ENCODE data around the gene PALM3. TPM values are rescaled to one million over a fixed set of nuclear protein-coding genes. Genes with fewer than 3 reads are reported as not detected.
"Not testable (repeated sequence)": the region's sequence is repeated elsewhere in the genome, so short reads cannot be mapped to it uniquely, and the experiment has no call there.

Gene PALM3
- total RNA-seq, 3 donors from 2014 or later (not counting 1 experiment from before 2014, with no cell fraction given) = not detected

DNA sequence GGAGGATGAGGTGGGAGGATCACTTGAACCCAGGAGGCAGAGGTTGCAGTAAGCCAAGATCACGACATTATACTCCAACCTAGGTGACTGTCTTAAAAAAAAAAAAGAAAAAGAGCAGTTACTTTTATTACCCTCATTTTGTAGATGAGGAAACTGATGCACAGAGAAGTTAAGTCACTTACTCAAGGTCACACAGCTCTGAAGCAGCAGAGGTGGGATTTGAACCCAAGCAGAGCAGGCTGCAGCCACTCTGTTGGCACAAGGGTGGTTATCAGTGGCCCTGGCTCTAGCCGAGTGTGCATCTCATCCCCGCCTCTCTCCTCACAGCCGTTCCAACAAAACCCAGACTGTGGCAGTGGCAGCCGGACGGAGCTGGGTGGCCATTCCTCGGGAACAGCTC, 22.7 kb downstream of the PALM3 start:
- H3K36me3 Mint-ChIP-seq = no peaks in the 10 kb centered on the region
- no peak for ATAC-seq

DNA sequence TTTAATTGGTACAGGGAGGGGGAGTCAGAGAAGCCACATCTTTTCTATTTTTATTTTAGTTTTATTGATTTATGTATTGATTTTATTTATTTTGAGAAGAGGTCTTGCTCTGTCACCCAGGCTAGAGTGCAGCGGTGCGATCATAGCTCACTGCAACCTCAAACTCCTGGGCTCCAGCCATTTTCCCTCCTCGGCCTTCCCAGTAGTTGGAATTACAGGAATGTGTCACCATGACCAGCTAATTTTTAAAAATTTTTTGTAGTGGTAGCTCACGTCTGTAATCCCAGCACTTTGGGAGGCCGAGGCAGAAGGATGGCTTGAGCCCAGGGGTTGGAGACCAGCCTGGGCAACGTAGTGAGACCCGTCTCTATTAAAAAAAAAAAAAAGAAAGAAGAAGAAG, 26.2 kb downstream of the PALM3 start:
- Histone ChIP-seq H3K4me1 (ENCODE audit: control insufficient read depth, insufficient read depth, low read length) (peaks cover 36% of the 10 kb centered on the region), H3K36me3 (ENCODE audit: control insufficient read depth, insufficient read depth, low read length) (peaks cover 26% of the 10 kb centered on the region), H3K27ac (ENCODE audit: low read length) (no peak overlapping the region), H3K9me3 (ENCODE audit: control insufficient read depth, insufficient read depth, low read length) (no peaks in the 10 kb centered on the region), H3K4me3 (ENCODE audit: low read length) (no peak overlapping the region), H3K27me3 (ENCODE audit: control insufficient read depth, insufficient read depth, low read length) (no peaks in the 10 kb centered on the region)
- H3K27ac Mint-ChIP-seq = peak overlapping the region; percentile 21 to 68
- no peaks in the 10 kb centered on the region for H3K9me3 Mint-ChIP-seq
- no peak for DNase-seq
- WGBS (ENCODE audit: insufficient coverage) = 91% methylated on average over 7 of the region's 7 CpGs
- TF ChIP-seq, protein P1, sequence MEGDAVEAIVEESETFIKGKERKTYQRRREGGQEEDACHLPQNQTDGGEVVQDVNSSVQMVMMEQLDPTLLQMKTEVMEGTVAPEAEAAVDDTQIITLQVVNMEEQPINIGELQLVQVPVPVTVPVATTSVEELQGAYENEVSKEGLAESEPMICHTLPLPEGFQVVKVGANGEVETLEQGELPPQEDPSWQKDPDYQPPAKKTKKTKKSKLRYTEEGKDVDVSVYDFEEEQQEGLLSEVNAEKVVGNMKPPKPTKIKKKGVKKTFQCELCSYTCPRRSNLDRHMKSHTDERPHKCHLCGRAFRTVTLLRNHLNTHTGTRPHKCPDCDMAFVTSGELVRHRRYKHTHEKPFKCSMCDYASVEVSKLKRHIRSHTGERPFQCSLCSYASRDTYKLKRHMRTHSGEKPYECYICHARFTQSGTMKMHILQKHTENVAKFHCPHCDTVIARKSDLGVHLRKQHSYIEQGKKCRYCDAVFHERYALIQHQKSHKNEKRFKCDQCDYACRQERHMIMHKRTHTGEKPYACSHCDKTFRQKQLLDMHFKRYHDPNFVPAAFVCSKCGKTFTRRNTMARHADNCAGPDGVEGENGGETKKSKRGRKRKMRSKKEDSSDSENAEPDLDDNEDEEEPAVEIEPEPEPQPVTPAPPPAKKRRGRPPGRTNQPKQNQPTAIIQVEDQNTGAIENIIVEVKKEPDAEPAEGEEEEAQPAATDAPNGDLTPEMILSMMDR (IDR thresholded peaks at IDR 0.05) = no peak
- H3K4me3 Mint-ChIP-seq = no peak overlapping the region
- intact Hi-C loops (cut with micrococcal nuclease) = no loop called here
- ATAC-seq = no peak
- no peaks in the 10 kb centered on the region for H3K36me3 Mint-ChIP-seq
- H3K27me3 Mint-ChIP-seq (ENCODE audit: low read depth in 2 of 2) = no peaks in the 10 kb centered on the region
- H3K4me1 Mint-ChIP-seq = peaks cover 21 to 52% of the 10 kb centered on the region in 2 donors

More for the DNA sequence above, 22.7 kb downstream of the PALM3 start:
- Histone ChIP-seq H3K36me3 (ENCODE audit: control insufficient read depth, insufficient read depth, low read length) (peaks cover 47% of the 10 kb centered on the region), H3K4me3 (ENCODE audit: low read length) (no peak overlapping the region), H3K27ac (ENCODE audit: low read length) (no peak overlapping the region), H3K9me3 (ENCODE audit: control insufficient read depth, insufficient read depth, low read length) (no peaks in the 10 kb centered on the region), H3K27me3 (ENCODE audit: control insufficient read depth, insufficient read depth, low read length) (no peaks in the 10 kb centered on the region), H3K4me1 (ENCODE audit: control insufficient read depth, insufficient read depth, low read length) (peaks cover 30% of the 10 kb centered on the region)
- Mint-ChIP-seq H3K27ac (peak overlapping the region; percentile 31 to 61), H3K27me3 (ENCODE audit: low read depth in 2 of 2) (no peaks in the 10 kb centered on the region), H3K9me3 (no peaks in the 10 kb centered on the region), H3K4me1 (peaks cover 18 to 43% of the 10 kb centered on the region in 2 donors), H3K4me3 (no peak overlapping the region)
- DNase-seq = no peak
- intact Hi-C loops (cut with micrococcal nuclease) = no loop called here
- TF ChIP-seq, protein P1 (IDR thresholded peaks at IDR 0.05) = no peak
- WGBS (ENCODE audit: insufficient coverage) = 96% methylated on average over 6 of the region's 7 CpGs

DNA sequence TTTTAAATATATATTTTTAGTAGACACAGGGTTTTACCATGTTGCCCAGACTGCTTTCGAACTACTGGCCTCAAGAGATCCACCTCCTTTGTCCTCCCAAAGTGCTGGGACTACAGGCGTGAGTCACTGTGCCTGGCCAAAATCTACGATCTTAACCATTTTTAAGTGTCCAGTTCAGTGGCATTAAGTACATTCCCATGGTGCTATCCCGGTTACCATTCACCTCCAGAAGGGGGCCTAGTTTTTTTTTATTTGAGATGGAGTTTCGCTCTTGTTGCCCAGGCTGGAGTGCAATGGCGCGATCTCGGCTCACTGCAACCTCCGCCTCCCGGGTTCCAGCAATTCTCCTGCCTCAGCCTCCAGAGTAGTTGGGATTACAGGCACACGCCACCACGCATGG, 26.7 kb downstream of the PALM3 start:
- DNase-seq; H3K27me3 Mint-ChIP-seq (ENCODE audit: low read depth in 2 of 2); H3K36me3 Mint-ChIP-seq; H3K27ac ChIP-seq (ENCODE audit: low read length); H3K4me3 ChIP-seq (ENCODE audit: low read length); intact Hi-C loops (cut with micrococcal nuclease); ATAC-seq; H3K9me3 ChIP-seq (ENCODE audit: control insufficient read depth, insufficient read depth, low read length); H3K9me3 Mint-ChIP-seq; H3K4me3 Mint-ChIP-seq; H3K27me3 ChIP-seq (ENCODE audit: control insufficient read depth, insufficient read depth, low read length): not testable (repeated sequence)
- H3K27ac Mint-ChIP-seq = peak overlapping the region in 1 of 2 donors; percentile 34
- peaks cover 23% of the 10 kb centered on the region for H3K36me3 ChIP-seq (ENCODE audit: control insufficient read depth, insufficient read depth, low read length)
- peaks cover 23 to 56% of the 10 kb centered on the region in 2 donors for H3K4me1 Mint-ChIP-seq
- WGBS (ENCODE audit: insufficient coverage) = 95% methylated on average over 12 of the region's 12 CpGs
- peaks cover 40% of the 10 kb centered on the region for H3K4me1 ChIP-seq (ENCODE audit: control insufficient read depth, insufficient read depth, low read length)

DNA sequence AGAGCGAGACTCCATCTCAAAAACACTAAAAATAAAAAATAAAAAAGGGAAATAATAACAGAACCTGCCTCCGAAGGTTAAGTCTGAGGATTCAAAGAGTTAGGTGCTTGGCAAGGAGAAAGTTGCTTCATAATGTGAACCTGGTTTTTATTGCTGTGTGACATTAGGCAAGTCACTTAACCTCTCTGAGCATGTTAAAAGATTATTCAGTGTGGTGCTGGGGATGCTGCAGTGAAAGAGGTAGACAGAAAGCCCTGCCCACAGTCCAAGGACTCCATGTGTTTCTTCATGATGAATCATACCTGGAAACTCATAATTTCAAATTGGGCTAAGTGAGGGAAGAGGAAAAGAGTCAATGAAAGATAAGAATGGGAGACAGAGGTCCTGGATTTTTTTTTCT, 27.9 kb downstream of the PALM3 start:
- peak overlapping the region; percentile 19 for H3K27ac ChIP-seq (ENCODE audit: low read length)
- Mint-ChIP-seq H3K36me3 (no peaks in the 10 kb centered on the region), H3K4me3 (peak overlapping the region; percentile 70), H3K27ac (peak overlapping the region; percentile 75 to 80), H3K9me3 (no peaks in the 10 kb centered on the region), H3K27me3 (ENCODE audit: low read depth in 2 of 2) (no peaks in the 10 kb centered on the region), H3K4me1 (peaks cover 23 to 57% of the 10 kb centered on the region in 2 donors)
- no peak overlapping the region for H3K4me3 ChIP-seq (ENCODE audit: low read length)
- intact Hi-C loops (cut with micrococcal nuclease) = loop anchor here (2.0 to 5.0 kb wide), 2 partner anchors 47 to 153 kb away; no protein-coding TSS in a partner anchor
- 95% methylated on average over 1 of the region's 2 CpGs for WGBS (ENCODE audit: insufficient coverage)
- H3K36me3 ChIP-seq (ENCODE audit: control insufficient read depth, insufficient read depth, low read length) = peaks cover 12% of the 10 kb centered on the region
- H3K27me3 ChIP-seq (ENCODE audit: control insufficient read depth, insufficient read depth, low read length) = no peaks in the 10 kb centered on the region
- H3K4me1 ChIP-seq (ENCODE audit: control insufficient read depth, insufficient read depth, low read length) = peaks cover 40% of the 10 kb centered on the region
- no peak for ATAC-seq
- DNase-seq = no peak
- no peaks in the 10 kb centered on the region for H3K9me3 ChIP-seq (ENCODE audit: control insufficient read depth, insufficient read depth, low read length)
- TF ChIP-seq, protein P1 (IDR thresholded peaks at IDR 0.05) = no peak

Data from natural killer cell (primary cell).